NCI-H2196 (cell line): ENCODE results near the gene NHS.

Experiments used
- DNase-seq: peaks from one replicate; lab custom pipeline; 2025; ENCODE audit not compliant: unreplicated experiment; lab: John Stamatoyannopoulos, UW

Gene NHS

GRCh38 chrX:17581641-17582040, 206.6 kb downstream of the NHS start:
- no peak for DNase-seq

GRCh38 chrX:17584248-17584681, 209.3 kb downstream of the NHS start:
- no peak for DNase-seq

GRCh38 chrX:17585006-17585405, 210.0 kb downstream of the NHS start:
- no peak for DNase-seq

- no peak for DNase-seq
These were observed 212.4 kb downstream of the NHS start for GRCh38 chrX:17587366-17587765.

GRCh38 chrX:17588303-17588702, 213.3 kb downstream of the NHS start:
- DNase-seq: no peak

- peak; percentile 34 for DNase-seq
These were observed 216.1 kb downstream of the NHS start for GRCh38 chrX:17590892-17591740.

GRCh38 chrX:17591741-17592110, 216.7 kb downstream of the NHS start:
- no peak for DNase-seq

GRCh38 chrX:17592117-17592516, 217.1 kb downstream of the NHS start:
- DNase-seq: no peak

- DNase-seq: no peak
These were observed 219.7 kb downstream of the NHS start for GRCh38 chrX:17594693-17595092.

- DNase-seq: no peak
These were observed 220.5 kb downstream of the NHS start for GRCh38 chrX:17595456-17596035.

GRCh38 chrX:17596061-17596460, 221.1 kb downstream of the NHS start:
- DNase-seq: no peak

- DNase-seq: no peak
These were observed 221.7 kb downstream of the NHS start for GRCh38 chrX:17596546-17597205.

GRCh38 chrX:17597327-17597726, 222.3 kb downstream of the NHS start:
- DNase-seq: no peak

- DNase-seq: peak; percentile 56
These were observed 222.9 kb downstream of the NHS start for GRCh38 chrX:17597836-17598439.

- DNase-seq: no peak
These were observed 226.6 kb downstream of the NHS start for GRCh38 chrX:17601441-17602200.

GRCh38 chrX:17602245-17602644, 227.2 kb downstream of the NHS start:
- no peak for DNase-seq

- no peak for DNase-seq
These were observed 228.2 kb downstream of the NHS start for GRCh38 chrX:17603196-17603595.

GRCh38 chrX:17605676-17606075, 230.7 kb downstream of the NHS start:
- DNase-seq: no peak

- DNase-seq: no peak
These were observed 231.2 kb downstream of the NHS start for GRCh38 chrX:17606231-17606630.

GRCh38 chrX:17608888-17609287, 233.9 kb downstream of the NHS start:
- DNase-seq: peak; percentile 53

- no peak for DNase-seq
These were observed 235.8 kb downstream of the NHS start for GRCh38 chrX:17610788-17611187.
